HepG2 (cell line): ENCODE measurements around the gene BBIP1. TPM values are rescaled to one million over a fixed set of nuclear protein-coding genes. Genes with fewer than 3 reads are reported as not detected.

ENCODE experiments used
- ATAC-seq: fragments of 200-7000 bp; cut with Tn5 transposase; 3 replicates; pipeline ENCODE4 v1.9.1; 2020; ENCODE audit warnings: mild to moderate bottlenecking, moderate library complexity
- BruUV-seq: library from RNA; stranded (reverse); fragments of 400-500 nt; replicated peaks from 2 replicates; lab custom pipeline; 2021; lab: Mats Ljungman, UMichigan
- CTCF ChIA-PET: fragments of 300-600 bp; formaldehyde crosslinking; extraction: SDS; loops from one replicate; lab custom pipeline; 2021; ENCODE audit warnings: low total read pairs, inconsistent platforms, low intra/inter-chr PET ratio; lab: Yijun Ruan, JAX
- POLR2A ChIA-PET: fragments of 350-600 bp; sonication (Branson Sonifier 250); formaldehyde crosslinking; loops from one replicate; lab custom pipeline; 2020; ENCODE audit warnings: antibody characterized with exemption, inconsistent platforms; lab: Yijun Ruan, JAX
- DNase-seq: peaks from one replicate; pipeline ENCODE4 v3.0.0-alpha.2; 2015; ENCODE audit warnings: low spot score
- FAIRE-seq: peaks from 3 replicates; lab custom pipeline; 2011; peaks lifted over from hg19 to GRCh38; lab: Jason Lieb, UNC
- H2AFZ ChIP-seq: one replicate; pipeline ENCODE4 v1.6.1; 2011; ENCODE audit warnings: low read length, inconsistent platforms
- H3K27ac ChIP-seq: fragments of 300-600 bp; 3 replicates; pipeline ENCODE4 v1.8.0; 2011; ENCODE audit warnings: mixed run types, mild to moderate bottlenecking, mixed read lengths, low read length, inconsistent platforms; ENCODE audit not compliant: insufficient read depth; ENCODE audit errors: extremely low read length
- H3K27me3 ChIP-seq, 2 experiments: fragments of 200-600 bp in 1 of 2; 2 replicates in 1 of 2; 3 replicates in 1 of 2; pipeline versions ENCODE4 v1.6.0 to v1.8.0; 2011; ENCODE audit warnings: low read length in 2 of 2, mild to moderate bottlenecking in 2 of 2, moderate library complexity in 2 of 2, inconsistent platforms in 1 of 2; ENCODE audit not compliant: insufficient read depth in 2 of 2, control insufficient read depth in 1 of 2
- H3K36me3 ChIP-seq, 2 experiments: fragments of 200-600 bp in 1 of 2; replicated peaks in 1 of 2; 2 replicates in 1 of 2; 3 replicates in 1 of 2; pipeline versions ENCODE4 v1.5.1 to v1.8.0; 2011; ENCODE audit warnings: low read length in 2 of 2, inconsistent platforms in 1 of 2; ENCODE audit not compliant: insufficient read depth in 2 of 2, control insufficient read depth in 1 of 2
- H3K4me1 ChIP-seq: 2 replicates; pipeline ENCODE4 v1.5.1; 2012; ENCODE audit warnings: low read length, inconsistent platforms; ENCODE audit not compliant: insufficient read depth
- H3K4me2 ChIP-seq: 2 replicates; pipeline ENCODE4 v1.6.0; 2011; ENCODE audit warnings: low read depth, low read length, inconsistent platforms
- H3K4me3 ChIP-seq, 3 experiments: fragments of 200-600 bp in 1 of 3; sonication (generic), shearing (Covaris generic) in 1 of 3; replicated peaks in 1 of 3; 2 replicates each; pipeline ENCODE4 v1.5.1; 2011 to 2016; ENCODE audit warnings: low read length in 3 of 3, inconsistent platforms in 2 of 3, low read depth in 2 of 3, mild to moderate bottlenecking in 2 of 3, control low read depth in 1 of 3, mixed read lengths in 1 of 3; ENCODE audit not compliant: insufficient read depth in 1 of 3
- H3K79me2 ChIP-seq: one replicate; pipeline ENCODE4 v1.6.1; 2011; ENCODE audit warnings: low read length, inconsistent platforms; ENCODE audit not compliant: insufficient read depth
- H3K9ac ChIP-seq: 2 replicates; pipeline ENCODE4 v1.6.0; 2011; ENCODE audit warnings: mild to moderate bottlenecking, low read depth, low read length, inconsistent platforms; ENCODE audit not compliant: insufficient read depth
- H3K9me3 ChIP-seq: 2 replicates; pipeline ENCODE4 v1.5.1; 2012; ENCODE audit warnings: mild to moderate bottlenecking, low read length
- H4K20me1 ChIP-seq: 2 replicates; pipeline ENCODE4 v1.6.0; 2011; ENCODE audit warnings: inconsistent platforms, mild to moderate bottlenecking, low read length, moderate library complexity; ENCODE audit not compliant: insufficient read depth
- ADNP ChIP-seq: sonication (generic); formaldehyde crosslinking; IDR thresholded peaks from 2 replicates; pipeline ENCODE4 v1.4.0; 2020; ENCODE audit warnings: missing genetic modification reagents
- GABPA ChIP-seq, 2 experiments: IDR thresholded peaks; 2 replicates each; pipeline ENCODE4 v1.6.1; 2011 to 2016; ENCODE audit warnings: low read depth in 2 of 2, low read length in 1 of 2, missing biosample characterization in 1 of 2, missing genetic modification characterization in 1 of 2
- GTF3A ChIP-seq: sonication (generic); formaldehyde crosslinking; conservative IDR thresholded peaks from 2 replicates; pipeline ENCODE4 v1.4.0; 2020; ENCODE audit warnings: mild to moderate bottlenecking, missing genetic modification reagents
- HNRNPUL1 ChIP-seq: fragments of 200-400 bp; formaldehyde crosslinking; IDR thresholded peaks from 2 replicates; pipeline ENCODE4 v1.6.1; 2017; ENCODE audit warnings: low read depth, mild to moderate bottlenecking, low read length, moderate library complexity
- IRF2 ChIP-seq: IDR thresholded peaks from 2 replicates; pipeline ENCODE4 v1.6.1; 2018; ENCODE audit warnings: missing genetic modification reagents, missing compliant biosample characterization
- MLX ChIP-seq: IDR thresholded peaks from 2 replicates; pipeline ENCODE4 v1.6.1; 2016
- RELA ChIP-seq: sonication (generic); formaldehyde crosslinking; IDR thresholded peaks from 2 replicates; pipeline ENCODE4 v1.4.0; 2020; ENCODE audit warnings: missing genetic modification reagents
- TERF1 ChIP-seq: sonication (generic); formaldehyde crosslinking; IDR thresholded peaks from 2 replicates; pipeline ENCODE4 v1.8.0; 2022; ENCODE audit warnings: mild to moderate bottlenecking, missing genetic modification reagents, moderate library complexity
- ZEB1 ChIP-seq: IDR thresholded peaks from 2 replicates; pipeline ENCODE4 v1.6.1; 2012; ENCODE audit warnings: mild to moderate bottlenecking, low read depth, inconsistent platforms; ENCODE audit not compliant: insufficient replicate concordance
- ZNF138 ChIP-seq: sonication (generic); formaldehyde crosslinking; IDR thresholded peaks from 2 replicates; pipeline ENCODE4 v1.5.0; 2020; ENCODE audit warnings: mild to moderate bottlenecking, low read depth, missing genetic modification reagents
- ZNF260 ChIP-seq: sonication (generic); formaldehyde crosslinking; IDR thresholded peaks from 2 replicates; pipeline ENCODE4 v1.4.0; 2020; ENCODE audit warnings: missing genetic modification reagents, low read depth, mild to moderate bottlenecking, borderline replicate concordance
- ZNF775 ChIP-seq: sonication (generic); formaldehyde crosslinking; IDR thresholded peaks from 2 replicates; pipeline ENCODE4 v1.4.0; 2020; ENCODE audit warnings: missing genetic modification reagents, mild to moderate bottlenecking, moderate library complexity, borderline replicate concordance
- ZNF816 ChIP-seq: sonication (generic); formaldehyde crosslinking; IDR thresholded peaks from 2 replicates; pipeline ENCODE4 v1.8.0; 2022; ENCODE audit warnings: missing genetic modification reagents, mild to moderate bottlenecking, borderline replicate concordance
- WGBS: methylation state at CpG from one replicate; pipeline ENCODE4 v1.1.6; 2017; ENCODE audit warnings: low lambda C conversion rate; 5-methylcytosine and 5-hydroxymethylcytosine counted together
- in situ Hi-C: cut with HindIII; loops from 2 replicates; pipeline ENCODE4 v1.10.0; 2017; ENCODE audit warnings: low pct_unique_long_range_greater_than_20kb; ENCODE audit not compliant: extremely low pct_ligation_motif_present
- intact Hi-C: fragments of 100-400 bp; cut with micrococcal nuclease; formaldehyde crosslinking; loops from one replicate; pipeline ENCODE4 v1.10.0; 2022; ENCODE audit not compliant: unreplicated experiment
- polyA plus RNA-seq, 8 experiments: library from polyadenylated mRNA; depleted of rRNA in 3 of 8; stranded (reverse) in 7 of 8; unstranded in 1 of 8; fragments of >200 nt; fragmentation: Illumina TruSeq in 4 of 8; extraction: Trizol in 4 of 8; gene quantifications; 2 replicates each; pipeline versions ENCODE4 v1.2.1 to v1.2.3, GENCODE V29; 2011 to 2016; ENCODE audit warnings: low read depth in 4 of 8, missing spikeins in 1 of 8, mixed read lengths in 1 of 8; ENCODE audit not compliant: insufficient read depth in 1 of 8
- total RNA-seq, 5 experiments: library from RNA; depleted of rRNA; stranded (reverse); fragments of >200 nt; fragmentation: Illumina TruSeq; extraction: Trizol; gene quantifications; 2 replicates each; pipeline ENCODE4 v1.2.3, GENCODE V29; 2016; ENCODE audit warnings: low read depth in 1 of 5

BBIP1 gene
- total and polyA plus RNA-seq, 2 of the 13 experiments (the other 11 are each of a cell fraction or from before 2014, with no cell fraction given) = 18.3 to 24.1 TPM

GRCh38 chr10:110852947-110853346, 66.0 kb downstream of the BBIP1 start:
- in situ Hi-C loops = no loop called here
- FAIRE-seq (no peak), ATAC-seq (no peak)
- no peaks in the 10 kb centered on the region; a peak in 1 of 5 replicates for H3K27me3 ChIP-seq
- H3K4me2 ChIP-seq = no peak overlapping the region
- CTCF ChIA-PET = no interaction called here
- TF ChIP-seq GTF3A (CRISPR knock-in tag) = no peak
- TF ChIP-seq RELA (CRISPR knock-in tag) = no peak
- TF ChIP-seq TERF1 = no peak
- TF ChIP-seq GABPA (IDR thresholded peaks at IDR 0.05; ENCODE audit: low read depth, low read length) = no peak
- TF ChIP-seq GABPA (CRISPR knock-in tag; IDR thresholded peaks at IDR 0.05; ENCODE audit: low read depth) = no peak
- TF ChIP-seq IRF2 (CRISPR knock-in tag) = no peak
- TF ChIP-seq ZNF775 = no peak
- TF ChIP-seq ZEB1 = no peak
- no peak for TF ChIP-seq MLX (CRISPR knock-in tag)
- TF ChIP-seq ZNF260 (CRISPR knock-in tag) = no peak
- no peak for TF ChIP-seq ZNF138 (CRISPR knock-in tag)
- no peak for TF ChIP-seq ADNP (CRISPR knock-in tag)
- no peak for TF ChIP-seq ZNF816 (CRISPR knock-in tag)
- no peak for TF ChIP-seq HNRNPUL1
- TF ChIP-seq, all 625 proteins: peak for 0
- Histone ChIP-seq H3K4me1 (peaks cover 42% of the 10 kb centered on the region), H4K20me1 (no peaks in the 10 kb centered on the region), H3K9ac (no peak overlapping the region), H3K79me2 (no peaks in the 10 kb centered on the region), H3K36me3 (no peaks in the 10 kb centered on the region), H3K9me3 (no peaks in the 10 kb centered on the region), H2AFZ (no peak overlapping the region), H3K4me3 (no peak overlapping the region), H3K27ac (no peak overlapping the region)
- POLR2A ChIA-PET = interaction anchor here (1.2 to 1.6 kb wide), 3 partner anchors 14 to 20 kb away, joined by 3 to 4 read pairs (median 4); partner anchors contain the start of gene PDCD4
- intact Hi-C loops = no loop called here
- 48% methylated on average over 4 of the region's 4 CpGs for WGBS
- no TSS peak for BruUV-seq
- no peak for DNase-seq
